PC-3 (cell line): ENCODE results near the gene GABRG2.

Source experiments
- EZH2 ChIP-seq: fragments of 300-600 bp; sonication (generic); IDR thresholded peaks from one replicate; pipeline ENCODE4 v1.6.1; 2017; ENCODE audit warnings: antibody characterized with exemption, mild to moderate bottlenecking, low read length; ENCODE audit not compliant: unreplicated experiment
- EZH2phosphoT487 ChIP-seq: fragments of 300-600 bp; sonication (generic); IDR thresholded peaks from 2 replicates; pipeline ENCODE4 v1.6.1; 2018; ENCODE audit warnings: mild to moderate bottlenecking, antibody characterized with exemption, low read length, borderline replicate concordance
- TF ChIP-seq, protein P1 (sequence below): fragments of 300-600 bp; sonication (generic); conservative IDR thresholded peaks from 2 replicates; pipeline ENCODE4 v1.5.1; 2017; ENCODE audit warnings: antibody characterized with exemption, low read depth, mild to moderate bottlenecking, low read length

DNA sequence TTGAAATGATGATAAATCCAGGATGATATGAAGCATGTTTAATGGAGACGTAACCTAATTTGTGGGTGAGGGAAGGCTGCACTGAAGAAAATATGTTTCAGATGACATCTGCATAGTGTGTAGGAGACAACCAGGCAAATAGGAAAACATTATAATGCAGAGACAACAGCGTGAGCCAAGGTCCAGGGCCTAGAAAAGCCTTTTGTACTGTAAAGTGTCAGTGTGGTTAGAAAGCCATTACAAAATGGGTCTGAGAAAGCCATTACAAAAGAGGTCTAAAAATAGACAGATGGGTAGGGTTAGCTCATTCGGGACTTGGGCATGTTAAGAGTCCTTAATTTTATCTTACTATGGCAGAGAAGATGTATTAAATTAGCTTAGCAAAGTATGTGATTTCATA, 14.9 kb upstream of the GABRG2 start:
- TF ChIP-seq, protein P1, sequence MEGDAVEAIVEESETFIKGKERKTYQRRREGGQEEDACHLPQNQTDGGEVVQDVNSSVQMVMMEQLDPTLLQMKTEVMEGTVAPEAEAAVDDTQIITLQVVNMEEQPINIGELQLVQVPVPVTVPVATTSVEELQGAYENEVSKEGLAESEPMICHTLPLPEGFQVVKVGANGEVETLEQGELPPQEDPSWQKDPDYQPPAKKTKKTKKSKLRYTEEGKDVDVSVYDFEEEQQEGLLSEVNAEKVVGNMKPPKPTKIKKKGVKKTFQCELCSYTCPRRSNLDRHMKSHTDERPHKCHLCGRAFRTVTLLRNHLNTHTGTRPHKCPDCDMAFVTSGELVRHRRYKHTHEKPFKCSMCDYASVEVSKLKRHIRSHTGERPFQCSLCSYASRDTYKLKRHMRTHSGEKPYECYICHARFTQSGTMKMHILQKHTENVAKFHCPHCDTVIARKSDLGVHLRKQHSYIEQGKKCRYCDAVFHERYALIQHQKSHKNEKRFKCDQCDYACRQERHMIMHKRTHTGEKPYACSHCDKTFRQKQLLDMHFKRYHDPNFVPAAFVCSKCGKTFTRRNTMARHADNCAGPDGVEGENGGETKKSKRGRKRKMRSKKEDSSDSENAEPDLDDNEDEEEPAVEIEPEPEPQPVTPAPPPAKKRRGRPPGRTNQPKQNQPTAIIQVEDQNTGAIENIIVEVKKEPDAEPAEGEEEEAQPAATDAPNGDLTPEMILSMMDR = no peak
- TF ChIP-seq EZH2 (no peak), EZH2phosphoT487 (no peak)
